SK-N-SH (cell line): Measurements from ENCODE around the gene SIL1.

Source experiments
- CHD2 ChIP-seq: fragments of 150-350 bp; IDR thresholded peaks from 2 replicates; pipeline ENCODE4 v1.6.1; 2018; ENCODE audit warnings: low read length; ENCODE audit not compliant: partially characterized antibody
- CTCF ChIP-seq: fragments of 200-600 bp; sonication (generic); IDR thresholded peaks from 2 replicates; pipeline ENCODE4 v1.6.1; 2017; ENCODE audit warnings: antibody characterized with exemption, mild to moderate bottlenecking, moderate library complexity
- FOSL2 ChIP-seq: IDR thresholded peaks from 2 replicates; pipeline ENCODE4 v1.4.0; 2012; ENCODE audit warnings: low read depth, mild to moderate bottlenecking, moderate library complexity, borderline replicate concordance
- MEF2A ChIP-seq: IDR thresholded peaks from 2 replicates; pipeline ENCODE4 v1.4.0; 2012; ENCODE audit warnings: low read depth, borderline replicate concordance
- POLR2AphosphoS5 ChIP-seq: IDR thresholded peaks from 2 replicates; pipeline ENCODE4 v1.6.1; 2012; ENCODE audit warnings: low read depth, low read length
- SMC3 ChIP-seq: IDR thresholded peaks from 2 replicates; pipeline ENCODE4 v1.6.1; 2012; ENCODE audit warnings: low read depth, low read length, improper control_type of control experiment
- TAF1 ChIP-seq: IDR thresholded peaks from 2 replicates; pipeline ENCODE4 v1.6.1; 2012; ENCODE audit warnings: low read depth, mild to moderate bottlenecking, low read length, moderate library complexity, borderline replicate concordance
- USF2 ChIP-seq: fragments of 150-350 bp; IDR thresholded peaks from 2 replicates; pipeline ENCODE4 v1.6.1; 2017; ENCODE audit warnings: antibody characterized with exemption, low read length, low read depth, borderline replicate concordance

- TF ChIP-seq SMC3, result no peak
- no peak for TF ChIP-seq USF2
- no peak for TF ChIP-seq CTCF
- TF ChIP-seq CHD2, result no peak
- TF ChIP-seq TAF1, result no peak
- TF ChIP-seq MEF2A, result no peak
- no peak for TF ChIP-seq POLR2AphosphoS5
- TF ChIP-seq FOSL2, result no peak
These were observed 11.9 kb downstream of the SIL1 start for GRCh38 chr5:139186261-139186660.
